Measurements from ENCODE around the gene MEIS2. TPM values are rescaled to one million over a fixed set of nuclear protein-coding genes. Genes with fewer than 3 reads are reported as not detected.

Gene MEIS2
- total and polyA plus RNA-seq, 12 donors, result 21.1 to 64.5 (median 48.5) TPM

DNA sequence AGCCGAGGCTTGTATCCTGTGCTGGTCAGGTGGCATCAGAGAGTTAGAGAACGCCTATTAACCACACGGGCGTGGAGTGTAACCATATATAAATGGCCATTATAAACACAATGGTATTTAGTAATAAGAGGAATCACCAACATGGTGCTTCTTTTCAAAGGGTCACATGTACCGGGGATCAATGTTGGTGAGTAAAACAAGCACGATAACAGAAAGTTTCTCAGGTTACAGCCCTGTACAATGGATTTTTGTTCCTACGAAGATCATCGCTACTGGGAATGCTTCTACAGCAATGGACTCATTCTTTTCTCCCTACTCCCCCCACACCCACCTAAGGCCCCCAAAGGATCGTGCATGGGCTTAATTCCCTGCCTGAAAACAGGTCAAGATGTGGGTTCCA, 42.5 kb downstream of the MEIS2 start:
- no peak for DNase-seq
- H3K9me3 ChIP-seq, result no peaks in the 10 kb centered on the region
- H3K4me1 ChIP-seq, result peaks cover 0 to 63% (median 41%) of the 10 kb centered on the region in 9 donors
- 58 to 69% methylated on average over 9 of the region's 9 CpGs for WGBS, 2 donors
- peak overlapping the region in 9 of 10 donors; percentile 17 to 86 (median 76) for H3K27ac ChIP-seq
- intact Hi-C loops (cut with DNase I), result loop anchor here in 2 of 10 donors (5.0 kb wide), 2 partner anchors 34 to 44 kb away; partner anchors contain the start of gene MEIS2 (in 1 of the 2)
- TF ChIP-seq, protein P1, sequence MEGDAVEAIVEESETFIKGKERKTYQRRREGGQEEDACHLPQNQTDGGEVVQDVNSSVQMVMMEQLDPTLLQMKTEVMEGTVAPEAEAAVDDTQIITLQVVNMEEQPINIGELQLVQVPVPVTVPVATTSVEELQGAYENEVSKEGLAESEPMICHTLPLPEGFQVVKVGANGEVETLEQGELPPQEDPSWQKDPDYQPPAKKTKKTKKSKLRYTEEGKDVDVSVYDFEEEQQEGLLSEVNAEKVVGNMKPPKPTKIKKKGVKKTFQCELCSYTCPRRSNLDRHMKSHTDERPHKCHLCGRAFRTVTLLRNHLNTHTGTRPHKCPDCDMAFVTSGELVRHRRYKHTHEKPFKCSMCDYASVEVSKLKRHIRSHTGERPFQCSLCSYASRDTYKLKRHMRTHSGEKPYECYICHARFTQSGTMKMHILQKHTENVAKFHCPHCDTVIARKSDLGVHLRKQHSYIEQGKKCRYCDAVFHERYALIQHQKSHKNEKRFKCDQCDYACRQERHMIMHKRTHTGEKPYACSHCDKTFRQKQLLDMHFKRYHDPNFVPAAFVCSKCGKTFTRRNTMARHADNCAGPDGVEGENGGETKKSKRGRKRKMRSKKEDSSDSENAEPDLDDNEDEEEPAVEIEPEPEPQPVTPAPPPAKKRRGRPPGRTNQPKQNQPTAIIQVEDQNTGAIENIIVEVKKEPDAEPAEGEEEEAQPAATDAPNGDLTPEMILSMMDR (IDR thresholded peaks at IDR 0.05), result no peak
- peaks cover 0 to 17% (median 0%) of the 10 kb centered on the region in 9 donors for H3K36me3 ChIP-seq
- no peaks in the 10 kb centered on the region for H3K27me3 ChIP-seq
- peak in 2 of 8 donors; percentile 22 to 35 for ATAC-seq
- H3K4me3 ChIP-seq, result no peak overlapping the region

DNA sequence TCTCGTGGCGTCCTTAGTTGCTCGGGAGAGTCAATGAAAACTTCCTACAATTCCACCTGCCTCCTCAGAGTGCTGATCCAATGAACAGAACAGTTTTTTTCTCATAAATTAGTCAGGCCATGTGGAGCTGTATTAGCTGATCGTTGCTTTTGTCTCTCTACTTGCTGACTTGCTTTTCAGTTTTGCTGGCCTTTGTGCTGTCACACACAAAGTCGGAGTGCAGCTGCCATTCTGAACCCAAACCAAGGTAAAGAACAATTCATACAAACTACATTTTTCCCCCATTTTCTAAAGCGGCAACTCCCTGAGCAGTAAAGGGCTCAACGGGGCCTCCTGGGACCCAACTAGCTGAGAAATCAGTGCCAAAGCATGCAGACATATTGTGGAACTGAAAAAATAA, 43.1 kb downstream of the MEIS2 start:
- 69 to 75% methylated on average over 7 of the region's 7 CpGs for WGBS, 2 donors
- DNase-seq (no peak), ATAC-seq (peak in 1 of 8 donors; percentile 4)
- intact Hi-C loops (cut with DNase I), result loop anchor here in 2 of 10 donors (5.0 kb wide), 2 partner anchors 35 to 45 kb away; partner anchors contain the start of gene MEIS2 (in 1 of the 2)
- Histone ChIP-seq H3K27me3 (no peaks in the 10 kb centered on the region), H3K4me3 (no peak overlapping the region), H3K9me3 (no peaks in the 10 kb centered on the region), H3K4me1 (peaks cover 0 to 63% (median 41%) of the 10 kb centered on the region in 9 donors), H3K27ac (peak overlapping the region in 8 of 10 donors; percentile 23 to 86 (median 76)), H3K36me3 (peaks cover 0 to 11% (median 0%) of the 10 kb centered on the region in 9 donors)
- TF ChIP-seq, protein P1 (IDR thresholded peaks at IDR 0.05), result no peak

DNA sequence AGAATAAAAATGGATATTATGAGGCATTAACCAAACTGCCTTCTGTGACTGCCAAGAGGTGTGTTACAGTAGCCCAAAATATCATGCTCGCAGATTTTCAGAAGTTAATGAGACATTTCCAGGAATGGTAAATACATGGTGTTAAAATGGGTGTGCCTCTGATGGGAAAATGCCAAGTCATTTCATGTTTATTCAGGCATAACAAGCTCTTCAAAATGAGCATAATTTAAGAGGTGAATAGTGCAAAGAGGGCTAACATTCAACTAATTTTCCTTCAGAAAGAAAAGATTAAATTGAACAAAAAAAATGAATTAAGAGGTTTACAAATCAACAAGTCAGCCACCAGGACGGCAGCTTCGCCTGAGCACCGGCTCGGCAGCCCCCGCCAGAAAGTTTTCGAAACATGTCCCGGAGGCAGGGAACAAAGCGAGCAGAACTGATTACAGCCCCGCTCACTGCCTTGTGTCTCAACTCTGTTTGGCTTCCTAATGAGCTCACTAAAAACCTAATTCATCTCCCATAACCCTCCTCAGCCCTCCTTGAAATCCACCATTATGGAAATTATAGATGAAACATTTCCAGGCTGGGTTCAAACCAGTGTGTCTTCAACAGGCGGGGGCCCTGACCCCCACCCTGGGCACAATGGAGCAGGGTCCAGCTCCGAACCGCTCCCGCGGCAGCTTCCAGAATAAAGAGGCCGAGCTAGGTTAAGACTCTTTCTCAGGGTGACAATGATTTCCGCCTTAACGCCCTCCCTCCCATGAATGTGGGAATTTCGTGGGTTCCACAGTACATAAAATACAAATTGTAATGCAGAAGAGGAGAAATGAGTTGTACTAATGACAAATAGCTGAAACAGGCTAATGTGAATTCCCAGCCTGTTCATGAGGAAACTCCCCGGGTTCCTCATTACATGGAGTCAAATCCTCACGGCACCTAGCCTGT, 43.9 kb downstream of the MEIS2 start:
- DNase-seq (peak; percentile 32 to 47), ATAC-seq (peak; percentile 58 to 89 (median 72))
- WGBS, 2 donors, result 53 to 60% methylated on average over 21 of the region's 21 CpGs
- Histone ChIP-seq H3K27ac (peak overlapping the region; percentile 42 to 86 (median 76)), H3K27me3 (no peaks in the 10 kb centered on the region), H3K9me3 (no peaks in the 10 kb centered on the region), H3K4me3 (peak overlapping the region in 5 of 10 donors; percentile 1 to 20 (median 10)), H3K4me1 (peaks cover 0 to 63% (median 41%) of the 10 kb centered on the region in 9 donors), H3K36me3 (peaks cover 0 to 8% (median 0%) of the 10 kb centered on the region in 9 donors)
- intact Hi-C loops (cut with DNase I), result loop anchor here in 2 of 10 donors (5.0 kb wide), 2 partner anchors 36 to 46 kb away; partner anchors contain the start of gene MEIS2 (in 1 of the 2)
- TF ChIP-seq, protein P1 (IDR thresholded peaks at IDR 0.05), result no peak

DNA sequence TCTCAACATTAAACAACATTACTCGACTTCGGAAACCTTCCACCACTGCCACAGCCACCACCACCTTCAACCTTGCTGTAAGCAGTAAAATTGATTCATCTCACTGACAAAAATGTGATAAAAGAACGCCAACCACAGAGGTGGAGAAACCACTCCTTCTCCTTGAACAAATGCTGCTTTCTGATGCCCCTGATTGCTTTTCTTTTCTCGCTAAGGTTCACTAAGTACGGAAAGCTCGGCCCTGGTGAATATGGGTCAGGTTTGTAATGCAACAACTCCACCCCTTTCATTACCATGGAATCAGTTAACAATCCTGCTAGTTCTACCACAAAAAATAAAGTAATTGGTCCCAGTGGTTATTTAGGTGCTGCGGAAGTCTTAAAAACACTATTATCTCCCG, 44.9 kb downstream of the MEIS2 start:
- Histone ChIP-seq H3K9me3 (no peaks in the 10 kb centered on the region), H3K27ac (peak overlapping the region in 8 of 10 donors; percentile 68 to 86 (median 76)), H3K4me1 (peaks cover 0 to 63% (median 41%) of the 10 kb centered on the region in 9 donors), H3K36me3 (peaks cover 0 to under 1% (median 0%) of the 10 kb centered on the region in 9 donors), H3K4me3 (no peak overlapping the region), H3K27me3 (no peaks in the 10 kb centered on the region)
- 88 to 91% methylated on average over 8 of the region's 8 CpGs for WGBS, 2 donors
- ATAC-seq (no peak), DNase-seq (no peak)
- intact Hi-C loops (cut with DNase I), result loop anchor here in 2 of 10 donors (5.0 kb wide), 2 partner anchors 37 to 47 kb away; partner anchors contain the start of gene MEIS2 (in 1 of the 2)
- TF ChIP-seq, protein P1 (IDR thresholded peaks at IDR 0.05), result no peak

Data from heart right ventricle (tissue), 16 donors.